HEK293T (cell line): Measurements from ENCODE around the gene TCF25.

Experiments
- ARNT ChIP-seq: fragments of 450-650 bp; IDR thresholded peaks from 2 replicates; pipeline ENCODE4 v1.6.1; 2017; ENCODE audit warnings: mild to moderate bottlenecking
- CTBP1 ChIP-seq: fragments of 450-650 bp; IDR thresholded peaks from 2 replicates; pipeline ENCODE4 v1.6.1; 2016; ENCODE audit warnings: borderline replicate concordance
- ELF4 ChIP-seq: fragments of 450-650 bp; IDR thresholded peaks from 2 replicates; pipeline ENCODE4 v1.6.1; 2017; ENCODE audit warnings: antibody characterized with exemption
- FOXA1 ChIP-seq: fragments of 450-650 bp; IDR thresholded peaks from 2 replicates; pipeline ENCODE4 v1.6.1; 2016; ENCODE audit warnings: mild to moderate bottlenecking
- FOXK2 ChIP-seq: fragments of 450-650 bp; IDR thresholded peaks from 2 replicates; pipeline ENCODE4 v1.6.1; 2016; ENCODE audit warnings: mild to moderate bottlenecking
- FOXM1 ChIP-seq: fragments of 450-650 bp; IDR thresholded peaks from 2 replicates; pipeline ENCODE4 v1.6.1; 2017; ENCODE audit warnings: mild to moderate bottlenecking, borderline replicate concordance
- L3MBTL2 ChIP-seq: fragments of 450-650 bp; conservative IDR thresholded peaks from 2 replicates; pipeline ENCODE4 v1.6.1; 2016; ENCODE audit warnings: mild to moderate bottlenecking
- LEF1 ChIP-seq: fragments of 450-650 bp; IDR thresholded peaks from 2 replicates; pipeline ENCODE4 v1.6.1; 2017; ENCODE audit warnings: mild to moderate bottlenecking, borderline replicate concordance
- SP1 ChIP-seq: fragments of 450-650 bp; IDR thresholded peaks from 2 replicates; pipeline ENCODE4 v1.6.1; 2017
- SUZ12 ChIP-seq: fragments of 450-650 bp; IDR thresholded peaks from 2 replicates; pipeline ENCODE4 v1.6.1; 2016; ENCODE audit warnings: mild to moderate bottlenecking
- TARDBP ChIP-seq: fragments of 450-650 bp; IDR thresholded peaks from 2 replicates; pipeline ENCODE4 v1.6.1; 2016
- TF ChIP-seq, protein P1 (sequence below): fragments of 450-650 bp; IDR thresholded peaks from 2 replicates; pipeline ENCODE4 v1.6.1; 2016

DNA sequence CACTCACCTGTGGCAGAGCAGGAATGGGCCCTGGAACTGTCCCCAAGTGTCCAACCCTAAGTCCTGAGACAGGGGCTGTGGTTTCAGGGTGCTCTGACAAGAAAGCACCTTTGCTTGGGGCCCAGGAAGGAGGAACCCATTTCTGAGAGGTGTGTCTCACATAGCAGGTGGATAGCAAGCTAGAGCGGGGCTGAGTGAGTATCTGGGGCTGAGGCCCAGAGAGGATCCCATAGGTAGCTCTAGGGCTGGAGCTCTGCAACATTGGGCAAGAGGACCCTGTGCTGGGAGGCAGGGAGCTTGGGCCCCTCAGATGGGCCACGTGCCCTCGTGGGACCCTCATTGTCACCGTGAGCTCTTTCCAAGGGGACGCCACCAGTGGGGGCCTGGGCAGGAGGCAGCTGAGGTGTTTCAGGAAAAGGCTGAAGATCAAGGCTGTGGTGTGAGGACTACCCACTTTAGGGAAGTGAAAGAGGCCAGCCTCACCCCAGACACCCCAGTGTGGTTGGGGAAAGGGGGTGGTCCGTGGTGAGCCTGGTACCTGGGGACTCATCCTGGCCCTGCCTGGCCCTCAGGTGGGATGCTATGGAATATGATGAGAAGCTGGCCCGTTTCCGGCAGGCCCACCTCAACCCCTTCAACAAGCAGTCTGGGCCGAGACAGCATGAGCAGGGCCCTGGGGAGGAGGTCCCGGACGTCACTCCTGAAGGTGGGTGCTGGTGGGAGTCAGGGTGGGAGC lies 80.4 kb downstream of the TCF25 start:
- no peak for TF ChIP-seq FOXA1
- no peak for TF ChIP-seq L3MBTL2
- no peak for TF ChIP-seq ELF4
- TF ChIP-seq CTBP1, result no peak
- TF ChIP-seq FOXK2, result no peak
- no peak for TF ChIP-seq ARNT
- TF ChIP-seq, protein P1, sequence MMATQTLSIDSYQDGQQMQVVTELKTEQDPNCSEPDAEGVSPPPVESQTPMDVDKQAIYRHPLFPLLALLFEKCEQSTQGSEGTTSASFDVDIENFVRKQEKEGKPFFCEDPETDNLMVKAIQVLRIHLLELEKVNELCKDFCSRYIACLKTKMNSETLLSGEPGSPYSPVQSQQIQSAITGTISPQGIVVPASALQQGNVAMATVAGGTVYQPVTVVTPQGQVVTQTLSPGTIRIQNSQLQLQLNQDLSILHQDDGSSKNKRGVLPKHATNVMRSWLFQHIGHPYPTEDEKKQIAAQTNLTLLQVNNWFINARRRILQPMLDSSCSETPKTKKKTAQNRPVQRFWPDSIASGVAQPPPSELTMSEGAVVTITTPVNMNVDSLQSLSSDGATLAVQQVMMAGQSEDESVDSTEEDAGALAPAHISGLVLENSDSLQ, result no peak
- TF ChIP-seq SUZ12, result no peak
- no peak for TF ChIP-seq FOXM1
- no peak for TF ChIP-seq SP1
- TF ChIP-seq LEF1, result no peak
- TF ChIP-seq TARDBP, result no peak
